Ammon's horn (tissue), 1 donor: ENCODE measurements around the gene SYT7.

Experiments
- DNase-seq: peaks from one replicate; pipeline ENCODE4 v3.0.0-alpha.2; 2016; ENCODE audit warnings: low spot score

Gene SYT7

DNA sequence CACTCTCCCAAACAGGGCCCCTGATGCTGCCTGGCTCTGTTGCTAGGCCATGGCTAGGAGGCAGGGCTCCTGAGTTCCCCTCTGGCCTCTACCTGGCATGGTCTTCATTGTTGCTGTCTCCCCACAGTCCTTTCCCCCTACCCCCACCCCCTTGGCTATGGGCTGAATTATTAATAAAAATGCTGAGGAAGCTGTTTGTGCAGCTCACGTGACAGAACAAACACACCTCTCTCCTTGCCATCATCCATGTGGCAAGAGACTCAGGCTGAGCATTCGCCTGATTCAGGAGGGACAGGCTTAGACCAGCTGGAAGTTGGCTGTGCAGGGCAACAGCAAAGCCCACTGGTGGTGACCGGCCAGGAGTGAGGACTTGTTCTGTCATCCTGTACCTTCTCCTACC, 4.2 kb upstream of the SYT7 start:
- DNase-seq: no peak

DNA sequence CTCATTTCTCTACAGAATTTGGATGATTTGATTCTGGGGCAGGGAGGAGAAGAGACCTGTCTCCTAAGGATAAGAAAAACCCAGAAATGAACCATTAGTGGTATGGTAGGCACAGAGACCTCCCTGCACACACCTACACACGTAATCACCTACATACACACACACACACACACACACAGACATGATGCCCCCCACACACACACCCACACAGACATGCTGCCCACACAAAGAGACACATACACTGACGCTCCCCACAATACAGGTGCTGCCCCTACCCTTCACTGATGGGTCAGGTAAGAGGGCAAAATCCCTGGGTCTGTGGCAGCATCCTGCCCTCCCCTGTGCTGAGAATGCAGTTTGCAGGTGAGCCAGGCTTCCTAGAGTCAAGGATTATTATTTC, 1.1 kb upstream of the SYT7 start:
- no peak for DNase-seq

GRCh38 chr11:61580271-61580888, 496 bp downstream of the SYT7 start:
- DNase-seq: no peak

GRCh38 chr11:61579676-61580270, 1.1 kb downstream of the SYT7 start:
- no peak for DNase-seq

GRCh38 chr11:61578819-61579675, 1.8 kb downstream of the SYT7 start:
- no peak for DNase-seq

DNA sequence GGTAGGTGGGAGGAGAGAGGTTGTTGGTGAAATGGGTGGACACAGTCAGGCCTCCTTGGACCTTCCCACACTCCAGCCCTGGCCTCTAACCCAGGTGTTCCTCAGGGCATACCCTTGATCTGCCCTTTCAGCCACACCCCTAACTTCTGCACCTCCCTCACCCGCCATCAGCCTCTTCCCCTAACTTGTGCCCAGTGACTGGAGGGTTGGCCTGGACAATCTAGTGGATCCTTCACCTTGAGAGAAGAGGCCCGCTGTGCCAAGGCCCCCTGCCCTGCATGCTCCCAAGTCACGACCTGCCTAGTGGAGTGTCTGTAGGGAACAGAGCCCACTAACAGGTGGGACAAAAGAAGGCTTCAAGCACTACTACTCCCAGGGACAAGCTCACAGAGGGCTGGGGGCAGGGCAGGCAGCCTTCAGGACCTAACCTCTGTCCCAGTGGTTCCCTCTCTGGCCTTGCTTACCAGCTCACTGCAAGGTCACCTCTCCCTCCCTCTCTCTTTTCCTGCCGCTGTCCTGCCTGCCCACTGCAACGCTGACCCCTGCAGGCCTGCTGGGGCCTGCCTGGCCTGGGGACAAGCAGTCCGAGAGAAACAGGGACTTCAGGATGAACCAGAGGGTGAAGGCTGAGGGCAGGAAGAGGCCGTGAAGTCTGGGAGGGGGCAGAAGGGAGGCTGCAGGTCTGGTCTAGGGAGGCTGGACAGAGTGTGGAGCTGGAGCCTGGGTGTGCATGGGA, 3.3 kb downstream of the SYT7 start:
- DNase-seq: no peak

GRCh38 chr11:61575886-61576861, 4.7 kb downstream of the SYT7 start:
- no peak for DNase-seq

DNA sequence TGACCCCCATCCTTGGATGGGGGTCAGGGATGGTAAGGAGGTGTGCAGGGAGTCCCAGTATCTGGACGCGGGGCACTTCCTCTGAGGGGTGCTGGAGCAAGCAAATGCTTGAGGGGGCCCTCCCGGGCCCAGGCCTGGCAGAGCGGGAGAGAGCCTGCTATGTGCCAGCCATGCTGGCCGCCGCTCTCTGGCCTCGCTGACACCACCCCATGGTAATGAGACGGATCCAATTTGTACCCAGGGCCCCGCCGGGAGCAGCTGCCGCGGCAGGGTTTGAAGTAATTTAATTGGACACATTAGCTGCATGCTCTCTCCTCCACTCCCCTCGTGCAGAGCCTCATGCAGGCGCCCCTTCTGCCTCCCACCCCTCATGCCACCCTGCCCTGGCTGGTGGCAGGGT, 6.3 kb downstream of the SYT7 start:
- no peak for DNase-seq

DNA sequence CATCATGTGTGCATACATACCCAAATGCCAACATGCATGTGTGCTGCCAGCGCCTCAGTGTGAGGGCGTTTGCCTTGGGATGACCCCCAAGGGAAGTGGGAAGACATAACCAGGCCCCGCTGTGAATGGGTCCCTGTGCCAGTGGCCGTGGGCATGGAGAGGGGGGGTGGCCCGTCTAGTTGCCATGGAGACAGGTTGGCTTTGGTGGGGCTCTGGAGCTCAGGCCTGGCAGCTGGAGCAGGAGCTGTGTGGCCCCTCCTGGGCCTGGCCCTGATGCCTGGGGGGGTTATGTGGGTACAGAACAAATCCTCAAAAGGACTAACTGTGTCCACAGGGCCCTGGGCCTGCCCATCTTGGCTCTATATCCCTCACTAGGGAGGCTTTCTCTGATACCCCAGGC, 8.0 kb downstream of the SYT7 start:
- DNase-seq: no peak

DNA sequence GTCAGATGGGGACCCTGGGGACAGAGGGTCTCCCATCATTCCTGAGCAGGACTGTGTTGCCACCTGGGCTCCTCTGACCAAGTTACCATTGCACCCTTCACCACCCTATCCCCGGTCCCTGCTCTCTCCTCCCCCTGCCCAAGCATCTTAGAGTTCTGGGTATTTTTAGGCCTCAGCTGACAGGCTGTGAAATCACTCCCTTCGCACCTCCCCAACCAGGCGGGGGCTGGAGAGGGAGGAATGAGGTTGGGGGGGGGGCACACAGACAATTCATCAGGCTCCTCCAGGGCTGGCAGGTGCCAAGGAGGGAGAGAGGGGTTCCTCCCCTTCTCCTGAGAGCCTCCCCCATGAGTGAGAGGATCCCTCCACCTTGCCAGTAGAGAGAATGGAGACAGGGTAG, 9.0 kb downstream of the SYT7 start:
- peak; percentile 26 for DNase-seq

GRCh38 chr11:61571337-61571736, 9.5 kb downstream of the SYT7 start:
- peak; percentile 23 for DNase-seq

GRCh38 chr11:61569701-61570100, 11.2 kb downstream of the SYT7 start:
- no peak for DNase-seq

- no peak for DNase-seq
These were observed 11.9 kb downstream of the SYT7 start for GRCh38 chr11:61569018-61569417.

DNA sequence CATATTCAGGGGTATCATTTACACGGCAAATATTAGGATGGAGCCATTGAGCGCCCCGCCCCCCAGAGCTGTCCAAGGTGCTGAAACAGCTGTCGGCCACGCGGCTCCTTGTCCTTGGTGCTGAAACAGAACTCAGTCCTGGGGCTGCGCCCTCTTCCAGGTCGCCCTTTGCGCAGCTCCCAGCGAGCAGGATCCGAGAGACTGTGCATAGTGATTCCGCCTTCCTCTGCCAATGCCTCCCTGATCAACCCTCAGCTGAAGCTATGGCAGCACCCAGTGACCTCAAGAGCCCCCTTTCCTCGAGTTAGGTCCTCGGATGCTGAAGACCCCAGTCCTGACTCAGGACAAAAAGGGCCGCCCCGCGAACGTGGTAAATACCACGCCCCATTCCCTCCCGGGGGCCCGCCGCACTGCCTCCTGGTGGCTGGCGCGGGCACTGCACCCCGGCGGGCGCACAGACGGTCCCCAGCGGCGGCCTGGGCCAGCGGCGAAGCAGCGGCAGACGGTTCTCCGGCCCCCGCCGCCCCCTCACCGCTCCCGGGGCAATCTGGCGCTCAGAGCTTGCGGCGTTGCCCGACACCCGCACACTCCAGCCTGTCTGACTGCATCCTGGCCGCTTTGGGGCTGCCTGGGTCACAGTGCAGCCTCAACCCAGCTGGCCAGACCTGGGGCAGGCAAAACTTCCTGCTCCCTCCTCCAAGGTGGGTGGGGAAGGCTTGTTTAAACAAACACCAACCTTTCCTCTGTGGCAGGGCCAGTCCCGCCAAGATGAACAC, 13.4 kb downstream of the SYT7 start:
- peak; percentile 68 for DNase-seq

DNA sequence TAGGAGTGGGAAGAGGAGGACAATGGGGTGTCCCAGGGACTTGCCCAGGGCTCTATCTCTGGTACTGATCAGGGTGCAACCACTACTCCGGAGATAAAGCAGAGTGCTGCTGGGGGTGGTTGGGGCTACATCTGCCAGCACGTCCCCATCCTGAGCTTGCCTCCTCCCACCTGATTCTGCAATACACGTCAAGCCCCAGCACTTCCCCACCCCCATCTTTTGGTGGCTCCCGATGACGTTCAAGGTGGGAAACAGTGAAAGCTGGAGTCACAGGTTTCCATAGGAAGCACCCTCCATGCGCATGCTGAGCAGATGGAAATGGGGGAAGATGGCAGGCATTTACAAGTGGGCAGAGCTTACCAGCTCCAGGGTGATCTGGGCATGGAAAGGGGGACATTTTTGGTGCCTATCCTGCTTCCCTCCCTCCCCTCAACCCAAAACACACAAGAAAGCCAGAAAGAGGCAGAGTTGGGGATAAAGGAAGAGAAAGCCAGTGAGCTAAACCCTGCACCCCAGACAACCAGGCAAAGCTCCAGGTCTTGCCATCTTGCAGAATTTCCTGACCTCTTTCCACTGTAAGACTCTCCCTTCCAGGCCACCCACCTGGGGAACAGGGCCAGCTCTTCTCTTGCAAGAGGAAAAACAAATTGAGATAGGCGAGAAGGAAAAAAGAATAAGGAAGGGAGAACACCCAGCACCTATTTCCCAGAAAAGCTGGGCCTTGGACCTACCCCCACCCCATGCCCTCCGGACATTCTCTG, 15.8 kb downstream of the SYT7 start:
- DNase-seq: peak; percentile 25

DNA sequence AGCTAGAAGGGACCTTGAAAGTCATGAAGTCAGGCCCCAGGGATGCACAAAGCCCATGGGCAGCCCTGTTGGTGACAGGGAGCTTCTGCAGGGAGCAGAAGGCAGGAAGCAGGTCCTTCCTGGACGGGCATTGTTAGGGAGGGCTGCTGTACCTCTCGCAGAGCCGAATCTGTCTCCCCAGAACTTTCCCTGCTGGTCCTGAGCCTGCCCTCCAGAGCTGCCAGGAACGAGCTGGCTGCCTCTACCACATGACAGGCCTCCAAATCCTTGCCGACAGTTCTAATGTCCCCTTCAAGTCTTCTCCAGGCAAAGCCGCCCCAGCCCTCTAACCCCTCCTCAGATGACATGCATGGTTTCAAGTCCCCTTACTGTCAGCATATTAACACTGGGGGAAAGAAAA, 20.1 kb downstream of the SYT7 start:
- DNase-seq: no peak

DNA sequence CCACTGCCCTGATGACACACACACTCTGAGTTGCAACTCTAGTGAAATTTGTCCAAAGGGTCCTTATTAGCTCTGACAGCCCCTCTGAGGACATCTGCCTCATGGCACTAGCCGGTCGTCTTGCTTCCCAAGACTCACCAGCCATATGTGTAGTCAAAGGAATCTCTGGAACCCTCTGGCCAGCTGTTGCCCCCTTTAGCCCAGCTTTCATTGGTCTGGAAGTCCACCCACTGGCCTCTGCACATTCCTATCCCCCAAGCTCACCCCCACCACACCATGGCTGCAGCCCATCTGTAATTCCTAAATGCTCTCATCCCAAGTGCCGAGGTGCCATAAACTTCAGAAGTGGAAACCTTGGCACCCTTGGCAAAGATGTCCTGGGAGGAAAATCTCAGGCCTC, 24.3 kb downstream of the SYT7 start:
- DNase-seq: no peak

GRCh38 chr11:61555978-61556377, 24.9 kb downstream of the SYT7 start:
- no peak for DNase-seq

- DNase-seq: no peak
These were observed 25.6 kb downstream of the SYT7 start for GRCh38 chr11:61555051-61555969.
